ENCODE results near the gene DARS2. TPM values are rescaled to one million over a fixed set of nuclear protein-coding genes. Genes with fewer than 3 reads are reported as not detected.
A peak's percentile ranks its signal among the peaks of the same experiment; 100 is the strongest.
"Not testable (repeated sequence)": the region's sequence is repeated elsewhere in the genome, so short reads cannot be mapped to it uniquely, and the experiment has no call there.

DARS2 gene, protein sequence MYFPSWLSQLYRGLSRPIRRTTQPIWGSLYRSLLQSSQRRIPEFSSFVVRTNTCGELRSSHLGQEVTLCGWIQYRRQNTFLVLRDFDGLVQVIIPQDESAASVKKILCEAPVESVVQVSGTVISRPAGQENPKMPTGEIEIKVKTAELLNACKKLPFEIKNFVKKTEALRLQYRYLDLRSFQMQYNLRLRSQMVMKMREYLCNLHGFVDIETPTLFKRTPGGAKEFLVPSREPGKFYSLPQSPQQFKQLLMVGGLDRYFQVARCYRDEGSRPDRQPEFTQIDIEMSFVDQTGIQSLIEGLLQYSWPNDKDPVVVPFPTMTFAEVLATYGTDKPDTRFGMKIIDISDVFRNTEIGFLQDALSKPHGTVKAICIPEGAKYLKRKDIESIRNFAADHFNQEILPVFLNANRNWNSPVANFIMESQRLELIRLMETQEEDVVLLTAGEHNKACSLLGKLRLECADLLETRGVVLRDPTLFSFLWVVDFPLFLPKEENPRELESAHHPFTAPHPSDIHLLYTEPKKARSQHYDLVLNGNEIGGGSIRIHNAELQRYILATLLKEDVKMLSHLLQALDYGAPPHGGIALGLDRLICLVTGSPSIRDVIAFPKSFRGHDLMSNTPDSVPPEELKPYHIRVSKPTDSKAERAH
- polyA plus RNA-seq = 8.6 TPM

DNA sequence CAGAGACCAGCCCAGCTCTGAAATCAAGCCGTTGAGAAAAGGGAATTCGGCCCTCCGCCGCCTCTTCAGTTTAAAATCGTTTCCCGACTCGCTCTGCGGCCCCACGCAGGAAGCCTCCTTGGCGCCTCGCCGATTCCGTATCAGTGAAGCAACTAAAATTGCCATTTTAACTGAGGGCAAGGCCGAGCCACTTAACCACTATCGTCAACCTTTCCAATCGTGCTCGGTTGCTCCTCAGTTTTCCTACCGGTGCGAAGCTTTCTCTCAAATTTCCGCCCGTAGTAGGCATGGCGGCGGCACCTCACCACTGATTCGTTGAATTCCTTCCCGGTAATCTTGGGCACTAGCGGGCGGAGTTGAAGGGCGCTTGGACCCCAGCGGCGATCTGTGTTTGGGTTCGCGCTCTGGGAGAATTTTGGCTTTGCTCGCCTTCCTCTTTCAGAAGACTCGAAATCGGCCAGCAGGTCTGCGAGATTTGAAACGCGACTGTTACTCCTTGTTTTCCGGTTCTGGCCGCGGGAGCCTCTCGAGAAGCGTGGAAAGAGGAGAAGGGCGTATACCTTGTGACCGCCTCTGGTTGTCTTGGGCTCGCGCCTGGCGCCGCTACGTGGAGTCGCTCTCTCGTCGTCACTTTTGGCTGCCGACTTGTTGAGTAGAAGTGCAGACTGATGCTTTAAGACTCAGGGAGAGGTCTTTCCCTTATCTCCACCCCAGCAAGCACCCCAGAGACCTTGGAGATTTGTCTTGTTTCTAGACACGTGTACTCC lies at the start of gene DARS2, which contains the start of gene CENPL:
TSS of gene DARS2 (plus strand) at position 359 of the 767 bp plus-strand sequence. CDS start 557 bp downstream, outside the sequence.
TSS of gene CENPL (minus strand) at position 569 of the 767 bp plus-strand sequence. CDS start 13,584 bp downstream, outside the sequence.
- Mint-ChIP-seq H3K4me3 (peak within 1 kb of the TSS; percentile 91 to 99 (median 96)), H3K36me3 (no peaks in the 10 kb centered on the region), H3K4me1 (peaks cover 24 to 25% (median 24%) of the 10 kb centered on the region in 3 donors), H3K27me3 (no peaks in the 10 kb centered on the region), H3K9me3 (no peaks in the 10 kb centered on the region), H3K27ac (peak within 1 kb of the TSS; percentile 79 to 97 (median 95))

DNA sequence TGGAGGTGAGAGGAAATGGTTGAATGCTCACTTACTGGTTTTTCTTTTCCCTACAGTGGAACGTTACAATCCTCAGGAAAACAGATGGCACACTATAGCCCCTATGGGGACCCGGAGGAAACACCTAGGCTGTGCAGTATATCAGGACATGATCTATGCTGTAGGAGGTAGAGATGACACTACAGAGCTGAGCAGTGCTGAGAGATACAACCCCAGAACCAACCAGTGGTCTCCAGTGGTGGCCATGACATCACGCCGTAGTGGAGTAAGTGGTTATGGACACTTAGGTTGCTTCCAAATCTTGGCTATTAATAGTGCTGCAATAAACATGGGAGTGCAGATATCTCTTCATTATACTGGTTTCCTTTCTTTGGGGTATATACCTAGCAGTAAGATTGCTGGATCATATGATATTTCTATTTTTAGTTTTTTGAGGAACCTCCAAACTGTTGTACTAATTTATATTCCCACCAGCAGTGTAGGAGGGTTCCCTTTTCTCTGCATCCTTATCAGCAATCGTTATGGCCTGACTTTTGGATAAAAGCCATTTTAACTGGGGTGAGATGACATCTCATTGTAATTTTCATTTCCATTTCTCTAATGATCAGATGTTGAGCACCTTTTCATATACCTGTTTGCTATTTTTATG lies 48.8 kb upstream of the DARS2 start:
- H3K27ac Mint-ChIP-seq = no peak overlapping the region
- no peaks in the 10 kb centered on the region for H3K9me3 Mint-ChIP-seq
- H3K4me1 Mint-ChIP-seq = no peaks in the 10 kb centered on the region
- H3K27me3 Mint-ChIP-seq = no peaks in the 10 kb centered on the region
- H3K36me3 Mint-ChIP-seq = peaks cover 6% of the 10 kb centered on the region
- no peak overlapping the region for H3K4me3 Mint-ChIP-seq

DNA sequence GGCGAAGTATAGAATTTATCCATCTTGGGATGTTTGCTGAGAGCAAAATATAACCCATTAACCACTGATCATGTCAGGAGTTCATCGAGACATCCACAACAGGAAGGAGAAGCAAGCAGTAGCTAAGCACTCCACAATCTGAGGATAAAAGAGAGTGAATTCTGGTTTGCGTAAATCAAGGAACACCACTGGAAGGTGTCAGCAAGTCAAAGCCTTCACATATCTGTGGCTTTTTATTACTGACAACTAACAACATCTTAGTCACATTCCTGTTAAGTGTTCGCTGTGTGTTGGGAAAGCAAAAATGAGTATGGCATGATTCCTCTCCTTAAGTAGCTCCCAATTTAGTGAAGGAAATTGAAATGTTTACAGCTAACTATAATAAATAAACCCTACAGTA lies 44.5 kb upstream of the DARS2 start:
- Mint-ChIP-seq H3K4me3 (no peak overlapping the region), H3K4me1 (no peaks in the 10 kb centered on the region), H3K27ac (no peak overlapping the region), H3K9me3 (no peaks in the 10 kb centered on the region), H3K36me3 (peaks cover 5% of the 10 kb centered on the region), H3K27me3 (no peaks in the 10 kb centered on the region)

DNA sequence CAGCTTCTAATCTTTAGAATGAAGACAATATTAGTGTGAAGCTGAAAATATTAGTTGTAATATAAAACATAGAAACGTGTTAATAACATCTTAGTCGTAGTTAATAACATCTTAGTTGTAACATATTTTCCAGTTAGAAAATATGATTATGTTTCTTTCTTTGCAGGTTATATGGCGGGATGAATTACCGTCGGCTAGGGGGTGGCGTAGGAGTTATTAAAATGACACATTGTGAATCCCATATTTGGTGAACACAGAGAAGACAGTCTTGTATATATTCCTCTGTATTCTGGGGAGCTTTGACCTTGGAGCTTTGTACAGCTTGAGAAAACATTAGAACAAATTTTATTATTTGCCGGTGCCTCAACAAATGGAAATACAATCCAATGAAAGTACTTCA lies 39.5 kb upstream of the DARS2 start:
- Mint-ChIP-seq H3K9me3 (no peaks in the 10 kb centered on the region), H3K4me1 (peaks cover 0 to 1% (median 0%) of the 10 kb centered on the region in 3 donors), H3K27me3 (no peaks in the 10 kb centered on the region), H3K27ac (no peak overlapping the region), H3K4me3 (no peak overlapping the region), H3K36me3 (peaks cover 5% of the 10 kb centered on the region)

DNA sequence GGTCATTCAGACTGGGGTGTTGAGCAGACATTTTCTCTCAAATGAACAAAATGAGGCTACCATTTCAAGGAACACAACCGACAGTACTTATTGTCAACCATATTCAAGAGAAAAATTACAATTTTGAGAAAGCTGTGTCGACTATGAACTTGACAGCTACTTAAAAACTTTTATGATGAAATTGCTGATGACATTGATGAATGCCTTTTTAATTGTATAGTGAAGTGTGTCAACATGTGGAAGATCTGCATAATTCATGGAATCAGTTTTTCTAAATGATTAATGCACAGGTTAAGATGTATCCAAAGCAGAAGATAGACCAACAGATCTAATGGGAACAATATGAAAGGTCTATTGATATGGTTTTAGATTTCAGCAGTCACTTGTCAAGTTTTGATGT lies 34.6 kb upstream of the DARS2 start:
- peaks cover 0 to 1% (median 0%) of the 10 kb centered on the region in 3 donors for H3K4me1 Mint-ChIP-seq
- no peak overlapping the region for H3K27ac Mint-ChIP-seq

DNA sequence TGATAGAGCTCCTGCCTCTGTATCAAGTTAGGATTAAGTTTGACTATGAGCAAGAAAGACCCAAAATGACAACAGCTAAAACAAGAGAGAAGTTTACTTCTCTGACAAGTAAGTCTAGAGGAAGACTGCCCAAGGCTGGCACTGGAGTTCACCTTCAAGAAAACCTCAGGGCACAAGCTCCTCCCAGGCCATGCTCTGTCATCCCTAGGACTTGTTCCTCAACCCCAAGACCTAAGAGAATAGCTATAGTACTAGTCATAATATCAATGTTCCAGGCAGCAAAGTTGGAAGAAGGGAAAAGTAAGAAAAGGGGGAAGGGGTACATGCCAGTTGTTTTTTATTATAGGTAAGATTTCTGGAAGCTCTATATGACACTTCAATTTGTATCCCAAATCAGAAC lies 26.4 kb upstream of the DARS2 start:
- H3K36me3 Mint-ChIP-seq = peaks cover 4% of the 10 kb centered on the region
- H3K4me3 Mint-ChIP-seq = no peak overlapping the region
- no peaks in the 10 kb centered on the region for H3K27me3 Mint-ChIP-seq
- H3K9me3 Mint-ChIP-seq = peaks cover 0 to 3% (median 0%) of the 10 kb centered on the region in 3 donors
- H3K27ac Mint-ChIP-seq = no peak overlapping the region
- no peaks in the 10 kb centered on the region for H3K4me1 Mint-ChIP-seq

More for the DNA sequence above, 34.6 kb upstream of the DARS2 start:
- H3K9me3 Mint-ChIP-seq = no peaks in the 10 kb centered on the region
- no peak overlapping the region for H3K4me3 Mint-ChIP-seq
- peaks cover 7% of the 10 kb centered on the region for H3K36me3 Mint-ChIP-seq
- H3K27me3 Mint-ChIP-seq = no peaks in the 10 kb centered on the region

DNA sequence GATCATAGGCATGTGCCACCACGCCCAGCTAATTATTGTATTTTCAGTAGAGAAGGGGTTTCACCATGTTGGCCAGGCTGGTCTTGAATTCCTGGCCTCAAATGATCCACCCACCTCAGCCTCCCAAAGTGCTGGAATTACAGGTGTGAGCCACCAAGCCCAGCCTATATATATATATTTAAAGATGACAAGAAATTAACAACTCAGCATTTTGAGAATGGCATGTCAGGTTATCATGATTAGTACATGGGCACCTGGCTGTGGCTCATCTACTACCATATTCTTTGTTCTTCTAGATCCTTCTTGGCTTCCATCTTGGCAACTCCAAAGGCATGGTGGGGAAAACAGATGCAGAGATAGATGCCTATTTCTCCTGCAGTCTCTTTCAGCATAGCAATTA lies 24.5 kb upstream of the DARS2 start:
- H3K4me3 Mint-ChIP-seq, H3K27me3 Mint-ChIP-seq, H3K36me3 Mint-ChIP-seq, H3K9me3 Mint-ChIP-seq, H3K4me1 Mint-ChIP-seq, H3K27ac Mint-ChIP-seq: not testable (repeated sequence)

DNA sequence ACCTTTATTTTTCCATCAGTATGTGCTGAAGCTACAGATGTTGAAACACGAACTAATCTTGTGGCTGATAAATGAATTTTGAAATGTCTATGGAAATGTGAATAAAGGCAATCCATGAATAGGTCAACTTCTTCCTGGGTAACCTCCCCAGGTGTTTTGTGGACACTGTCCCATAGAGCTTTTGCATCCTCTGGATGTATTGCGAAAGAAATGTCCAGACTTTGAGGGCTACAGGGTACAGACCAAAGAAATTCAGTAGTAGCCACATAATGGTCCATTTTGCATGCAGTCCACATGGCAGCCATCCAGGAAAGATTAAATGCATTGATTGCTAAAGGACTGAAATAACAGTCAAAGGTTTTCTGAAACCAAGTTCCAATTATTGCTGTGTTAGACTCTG lies 21.5 kb upstream of the DARS2 start:
- Mint-ChIP-seq H3K4me1 (no peaks in the 10 kb centered on the region), H3K27me3 (no peaks in the 10 kb centered on the region), H3K36me3 (peaks cover 4% of the 10 kb centered on the region), H3K27ac (no peak overlapping the region), H3K4me3 (no peak overlapping the region), H3K9me3 (no peaks in the 10 kb centered on the region)

DNA sequence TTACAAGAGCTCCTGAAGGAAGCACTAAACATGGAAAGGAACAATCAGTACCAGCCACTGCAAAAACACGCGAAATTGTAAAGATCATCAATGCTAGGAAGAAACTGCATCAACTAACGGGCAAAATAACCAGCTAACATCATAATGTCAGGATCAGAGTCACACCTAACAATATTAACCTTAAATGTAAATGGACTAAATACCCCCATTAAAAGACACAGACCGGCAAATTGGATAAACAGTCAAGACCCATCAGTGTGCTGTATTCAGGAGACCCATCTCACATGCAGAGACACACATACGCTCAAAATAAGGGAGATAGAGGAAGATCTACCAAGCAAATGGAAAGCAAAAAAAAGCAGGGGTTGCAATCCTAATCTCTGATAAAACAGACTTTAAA lies 10.8 kb upstream of the DARS2 start:
- not testable (repeated sequence) for H3K27me3 Mint-ChIP-seq, H3K9me3 Mint-ChIP-seq, H3K4me3 Mint-ChIP-seq, H3K27ac Mint-ChIP-seq, H3K36me3 Mint-ChIP-seq
- peaks cover 8 to 21% (median 15%) of the 10 kb centered on the region in 3 donors for H3K4me1 Mint-ChIP-seq

DNA sequence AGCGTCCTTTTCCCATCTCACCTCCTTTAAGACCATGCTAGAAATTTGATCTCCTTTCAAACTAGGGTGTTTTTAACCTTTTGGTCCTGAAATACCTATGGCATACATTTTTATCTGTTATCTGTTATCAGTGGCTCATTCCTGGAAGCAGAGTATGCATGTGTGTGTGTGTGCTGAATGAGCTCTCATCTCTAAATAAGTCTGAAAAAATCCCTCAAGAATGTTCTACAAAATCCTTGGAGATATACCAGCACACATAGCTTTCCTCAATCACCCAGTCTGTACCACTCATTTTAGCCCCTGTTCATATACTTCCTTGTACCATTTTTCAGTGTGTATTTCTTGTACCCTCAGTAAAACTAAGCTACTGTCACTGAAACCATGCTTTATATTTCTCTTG lies 6.0 kb upstream of the DARS2 start:
- Mint-ChIP-seq H3K4me1 (peaks cover 21 to 23% (median 22%) of the 10 kb centered on the region in 3 donors), H3K4me3 (no peak overlapping the region), H3K27me3 (no peaks in the 10 kb centered on the region), H3K9me3 (no peaks in the 10 kb centered on the region), H3K27ac (no peak overlapping the region), H3K36me3 (peaks cover 7% of the 10 kb centered on the region)

DNA sequence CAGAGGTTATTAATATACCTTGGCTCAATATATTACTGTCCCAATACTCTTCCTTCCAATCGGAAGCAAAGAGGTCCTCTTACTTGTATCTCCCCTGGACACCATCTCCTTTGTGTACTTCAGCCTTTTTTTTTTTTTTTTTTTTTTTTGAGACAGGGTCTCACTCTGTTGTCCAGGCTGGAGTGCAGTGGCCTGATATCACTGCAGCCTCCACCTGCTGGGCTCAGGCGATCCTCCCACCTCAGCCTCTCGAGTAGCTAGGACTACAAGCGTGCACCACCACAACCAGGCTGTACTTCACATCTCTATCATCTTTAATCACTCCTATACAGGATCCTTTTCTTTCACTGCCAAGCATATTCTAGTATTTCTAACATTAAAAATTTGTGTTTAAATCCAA lies 2.8 kb upstream of the DARS2 start:
- H3K27me3 Mint-ChIP-seq = no peaks in the 10 kb centered on the region
- H3K4me1 Mint-ChIP-seq = peaks cover 23 to 26% (median 25%) of the 10 kb centered on the region in 3 donors
- H3K9me3 Mint-ChIP-seq = no peaks in the 10 kb centered on the region
- no peak overlapping the region for H3K27ac Mint-ChIP-seq
- peak overlapping the region in 1 of 4 donors; percentile 4 for H3K4me3 Mint-ChIP-seq
- H3K36me3 Mint-ChIP-seq = no peaks in the 10 kb centered on the region

DNA sequence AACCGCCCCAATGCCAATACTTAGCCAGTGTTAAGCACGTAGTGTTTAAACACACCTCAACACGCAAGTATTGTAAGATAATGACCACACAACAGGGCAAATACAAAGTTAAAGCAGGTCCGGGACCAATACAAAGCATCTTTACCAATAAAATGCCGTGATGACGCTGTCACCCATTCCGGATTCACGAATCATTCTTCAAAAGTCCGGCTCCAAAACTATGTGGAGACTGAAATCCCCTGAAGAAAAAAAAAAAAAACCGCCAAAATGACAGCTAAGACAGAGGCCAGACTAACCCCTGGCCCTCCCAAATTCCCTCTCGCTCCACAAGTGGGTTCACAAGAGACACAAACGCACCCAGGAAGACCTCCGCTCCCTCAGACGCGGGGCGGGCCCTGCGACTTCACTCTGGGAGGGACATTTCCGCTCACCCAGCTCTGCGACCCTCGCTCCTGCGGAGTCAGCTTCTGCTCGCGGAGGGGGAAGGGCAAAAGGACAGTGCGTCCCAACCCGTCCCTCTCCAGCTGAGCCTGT lies 625 bp upstream of the DARS2 start:
- H3K9me3 Mint-ChIP-seq = no peaks in the 10 kb centered on the region
- H3K4me3 Mint-ChIP-seq = peak overlapping the region; percentile 91 to 99 (median 96)
- H3K27me3 Mint-ChIP-seq = no peaks in the 10 kb centered on the region
- H3K36me3 Mint-ChIP-seq = no peaks in the 10 kb centered on the region
- H3K27ac Mint-ChIP-seq = peak overlapping the region; percentile 79 to 97 (median 95)
- H3K4me1 Mint-ChIP-seq = peaks cover 21 to 24% (median 23%) of the 10 kb centered on the region in 3 donors

DNA sequence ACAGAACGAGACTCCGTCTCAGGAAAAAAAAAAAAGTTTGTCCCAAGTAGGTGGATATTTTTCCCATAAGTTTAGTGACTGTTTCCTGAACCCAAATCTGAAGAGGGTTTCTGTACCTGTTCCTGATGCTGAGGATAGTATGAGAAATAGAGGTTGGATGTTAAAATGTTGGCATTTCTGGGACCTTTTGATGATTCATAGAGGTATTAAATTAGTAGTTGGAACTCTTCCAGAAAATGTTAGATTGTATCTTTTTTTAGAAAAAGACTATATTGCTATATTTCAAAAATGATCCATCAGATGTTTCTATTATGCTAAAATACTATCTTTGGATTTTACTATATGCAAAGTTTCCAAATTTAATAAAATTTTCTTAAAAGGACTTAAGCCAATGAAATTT lies 3.1 kb downstream of the DARS2 start:
- H3K9me3 Mint-ChIP-seq = no peaks in the 10 kb centered on the region
- no peak overlapping the region for H3K27ac Mint-ChIP-seq
- H3K27me3 Mint-ChIP-seq = no peaks in the 10 kb centered on the region
- H3K4me3 Mint-ChIP-seq = peak overlapping the region in 1 of 4 donors; percentile 41
- H3K4me1 Mint-ChIP-seq = peaks cover 16 to 24% (median 18%) of the 10 kb centered on the region in 3 donors
- H3K36me3 Mint-ChIP-seq = no peaks in the 10 kb centered on the region

DNA sequence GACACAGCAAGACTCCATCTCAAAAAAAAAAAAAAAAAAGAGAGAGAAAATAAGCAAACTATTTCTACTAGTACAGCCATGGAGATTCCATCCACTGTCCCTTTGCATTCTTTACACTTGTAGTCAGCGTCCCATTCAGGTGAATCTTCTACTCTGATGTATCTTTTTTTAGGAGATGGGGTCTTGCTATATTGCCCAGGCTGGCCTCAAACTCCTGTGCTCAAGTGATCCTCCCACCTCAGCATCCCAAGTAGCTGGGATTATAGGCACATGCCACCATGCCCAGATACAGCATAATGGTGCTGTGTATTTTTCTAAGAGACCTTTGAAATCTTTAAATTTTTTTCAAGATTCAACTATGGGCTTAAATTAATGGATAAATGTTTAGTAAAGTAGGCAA lies 8.3 kb downstream of the DARS2 start:
- Mint-ChIP-seq H3K4me3 (no peak overlapping the region), H3K4me1 (peaks cover 1 to 3% (median 2%) of the 10 kb centered on the region in 3 donors), H3K27ac (no peak overlapping the region), H3K27me3 (no peaks in the 10 kb centered on the region), H3K36me3 (no peaks in the 10 kb centered on the region), H3K9me3 (no peaks in the 10 kb centered on the region)
